AG04449 (cell line): ENCODE measurements around the gene CTPS1.

Experiments
- CTCF ChIA-PET: fragments of 350-600 bp; formaldehyde crosslinking; extraction: SDS; loops from one replicate; lab custom pipeline; 2021; ENCODE audit warnings: antibody characterized with exemption; lab: Yijun Ruan, JAX
- POLR2A ChIA-PET: fragments of 400-600, 350-600 bp; formaldehyde crosslinking; extraction: SDS; loops from one replicate; lab custom pipeline; 2020; ENCODE audit warnings: antibody characterized with exemption, inconsistent platforms; lab: Yijun Ruan, JAX
- DNase-seq: peaks from one replicate; pipeline ENCODE4 v3.0.0-alpha.2; 2010; ENCODE audit warnings: low read depth, low spot score
- H3K4me3 ChIP-seq: 2 replicates; pipeline ENCODE4 v1.5.1; 2011; ENCODE audit warnings: low read depth, mild to moderate bottlenecking, control low read depth, low read length
- CTCF ChIP-seq: IDR thresholded peaks from one replicate; pipeline ENCODE4 v1.5.1; 2011; ENCODE audit warnings: mild to moderate bottlenecking, moderate library complexity, low read length, control low read depth, inconsistent platforms; ENCODE audit not compliant: insufficient read depth; ENCODE audit errors: missing control alignments

Gene CTPS1

GRCh38 chr1:40955266-40955665 lies 24.2 kb upstream of the CTPS1 start:
- TF ChIP-seq CTCF: no peak
- POLR2A ChIA-PET: interaction anchor here (0.9 kb wide), 1 partner anchor 48 kb away, joined by 3 read pairs; no protein-coding TSS in a partner anchor
- H3K4me3 ChIP-seq: no peak overlapping the region
- no peak for DNase-seq
- CTCF ChIA-PET: interaction anchor here (0.9 to 25.0 kb wide), 5 partner anchors 12 to 303 kb away, joined by 3 to 987 read pairs (median 249); partner anchors contain the start of gene CITED4

GRCh38 chr1:40956407-40956806 lies 23.1 kb upstream of the CTPS1 start:
- ChIA-PET CTCF (interaction anchor here (1.3 to 25.0 kb wide), 4 partner anchors 8 to 101 kb away, joined by 3 to 987 read pairs (median 266); partner anchors contain the start of gene CITED4), POLR2A (interaction anchor here (0.8 kb wide), 1 partner anchor 18 kb away, joined by 3 read pairs; no protein-coding TSS in a partner anchor)

GRCh38 chr1:40958210-40958609 lies 21.3 kb upstream of the CTPS1 start:
- POLR2A ChIA-PET: no interaction called here
- no peak for TF ChIP-seq CTCF
- no peak for DNase-seq
- H3K4me3 ChIP-seq: no peak overlapping the region
- CTCF ChIA-PET: interaction anchor here (1.1 to 25.0 kb wide), 4 partner anchors 9 to 102 kb away, joined by 4 to 987 read pairs (median 266); partner anchors contain the start of gene CITED4

More at GRCh38 chr1:40956407-40956806, 23.1 kb upstream of the CTPS1 start:
- DNase-seq: no peak
- no peak overlapping the region for H3K4me3 ChIP-seq
- no peak for TF ChIP-seq CTCF

- DNase-seq: no peak
- ChIA-PET CTCF (interaction anchor here (17.3 kb wide), 1 partner anchor 13 kb away, joined by 282 read pairs; no protein-coding TSS in a partner anchor), POLR2A (no interaction called here)
- H3K4me3 ChIP-seq: no peak overlapping the region
- no peak for TF ChIP-seq CTCF
These were observed 14.0 kb upstream of the CTPS1 start for GRCh38 chr1:40965531-40965930.

GRCh38 chr1:40966417-40966816 lies 13.1 kb upstream of the CTPS1 start:
- POLR2A ChIA-PET: no interaction called here
- CTCF ChIA-PET: interaction anchor here (1.1 to 17.3 kb wide), 3 partner anchors 13 to 37 kb away, joined by 3 to 282 read pairs (median 4); partner anchors contain the start of gene CTPS1
- no peak overlapping the region for H3K4me3 ChIP-seq
- no peak for DNase-seq
- TF ChIP-seq CTCF: no peak

- TF ChIP-seq CTCF: no peak
- DNase-seq: no peak
- ChIA-PET POLR2A (no interaction called here), CTCF (interaction anchor here (1.2 to 17.3 kb wide), 3 partner anchors 9 to 17 kb away, joined by 3 to 282 read pairs (median 3); partner anchors contain the start of gene CTPS1)
- H3K4me3 ChIP-seq: no peak overlapping the region
These were observed 10.1 kb upstream of the CTPS1 start for GRCh38 chr1:40969445-40969844.
